GM12892 (cell line): Measurements from ENCODE around the gene EXOC3L4.

Experiments
- POLR2A ChIP-seq: IDR thresholded peaks from 2 replicates; pipeline ENCODE4 v1.6.1; 2011; ENCODE audit warnings: low read depth, low read length, control low read depth
- POLR2AphosphoS5 ChIP-seq: IDR thresholded peaks from 2 replicates; pipeline ENCODE4 v1.6.1; 2011; ENCODE audit warnings: low read depth, low read length, control low read depth
- TAF1 ChIP-seq: IDR thresholded peaks from 2 replicates; pipeline ENCODE4 v1.6.1; 2011; ENCODE audit warnings: low read depth, mild to moderate bottlenecking, control low read depth, low read length, borderline replicate concordance

DNA sequence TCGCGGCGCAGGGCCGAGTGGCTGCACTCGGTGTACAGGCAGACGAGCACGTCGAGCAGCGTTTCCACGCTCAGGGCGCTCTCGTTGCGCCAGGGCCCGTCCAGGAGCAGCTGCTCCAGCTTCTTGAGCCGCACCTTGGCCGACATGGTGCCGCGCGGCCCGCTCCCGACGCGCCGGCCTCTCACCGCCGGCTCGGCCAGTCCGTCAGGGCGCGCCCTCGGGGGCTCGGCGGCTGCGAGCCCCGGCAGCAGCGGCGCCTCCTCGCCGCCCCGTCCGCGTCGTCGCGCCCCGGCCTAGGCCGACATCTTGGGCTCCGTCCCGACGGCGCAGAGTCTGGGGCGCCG lies 37.5 kb upstream of the EXOC3L4 start:
- TF ChIP-seq POLR2AphosphoS5, result no peak
- TF ChIP-seq POLR2A, result no peak
- TF ChIP-seq TAF1, result no peak
